AG04450 (cell line): ENCODE measurements around the gene ONECUT3. TPM values are rescaled to one million over a fixed set of nuclear protein-coding genes. Genes with fewer than 3 reads are reported as not detected.

Experiments used
- CTCF ChIA-PET: fragments of 300-600, 350-600 bp; formaldehyde crosslinking; extraction: SDS; loops from one replicate; lab custom pipeline; 2022; ENCODE audit warnings: antibody characterized with exemption, inconsistent platforms; lab: Charles Lee
- POLR2A ChIA-PET: fragments of 350-600 bp; formaldehyde crosslinking; extraction: SDS; loops from one replicate; lab custom pipeline; 2021; ENCODE audit warnings: antibody characterized with exemption, inconsistent platforms; lab: Yijun Ruan, JAX
- DNase-seq: peaks from one replicate; pipeline ENCODE4 v3.0.0-alpha.2; 2011; ENCODE audit warnings: low read depth, low spot score
- H3K27ac ChIP-seq: one replicate; pipeline ENCODE4 v1.5.1; 2012; ENCODE audit warnings: low read depth, low read length, control low read depth
- H3K27me3 ChIP-seq: one replicate; pipeline ENCODE4 v1.6.0; 2012; ENCODE audit warnings: low read length; ENCODE audit not compliant: control insufficient read depth, insufficient read depth
- H3K4me3 ChIP-seq: 2 replicates; pipeline ENCODE4 v1.5.1; 2011; ENCODE audit warnings: mild to moderate bottlenecking, low read depth, low read length, control low read depth
- H3K9me3 ChIP-seq: 2 replicates; pipeline ENCODE4 v1.5.1; 2012; ENCODE audit warnings: low read length; ENCODE audit not compliant: control insufficient read depth, insufficient read depth
- polyA plus RNA-seq: library from polyadenylated mRNA; depleted of rRNA; stranded (reverse); fragments of >200 nt; gene quantifications from 2 replicates; pipeline ENCODE4 v1.2.3, GENCODE V29; 2011
- TF ChIP-seq, protein P1 (sequence below): IDR thresholded peaks from 2 replicates; pipeline ENCODE4 v1.5.1; 2011; ENCODE audit warnings: low read depth, low read length, control low read depth, inconsistent platforms

ONECUT3 gene
- polyA plus RNA-seq, 1 experiment = not detected

DNA sequence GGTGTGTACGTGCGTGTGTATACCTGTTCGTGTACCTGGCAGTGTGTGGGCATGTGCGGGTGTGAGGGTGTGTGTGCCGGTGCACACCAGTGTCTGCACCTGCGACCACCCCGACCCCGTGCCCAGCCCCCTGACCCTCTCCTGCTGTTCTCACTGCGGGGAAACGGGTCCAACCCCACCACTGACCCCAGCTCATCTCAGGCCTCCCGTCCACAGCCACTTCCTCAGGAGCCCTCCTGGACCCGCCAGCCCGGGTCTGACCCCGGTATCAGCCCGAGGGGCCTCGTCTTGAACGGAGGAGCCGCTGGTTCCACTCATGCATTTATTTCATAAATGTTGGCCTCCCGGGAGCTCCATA lies 23.8 kb upstream of the ONECUT3 start:
- Histone ChIP-seq H3K9me3 (no peaks in the 10 kb centered on the region; the same call in 1 of the 2 replicates), H3K27me3 (peaks cover 22% of the 10 kb centered on the region), H3K27ac (no peak overlapping the region), H3K4me3 (no peak overlapping the region)
- TF ChIP-seq, protein P1, sequence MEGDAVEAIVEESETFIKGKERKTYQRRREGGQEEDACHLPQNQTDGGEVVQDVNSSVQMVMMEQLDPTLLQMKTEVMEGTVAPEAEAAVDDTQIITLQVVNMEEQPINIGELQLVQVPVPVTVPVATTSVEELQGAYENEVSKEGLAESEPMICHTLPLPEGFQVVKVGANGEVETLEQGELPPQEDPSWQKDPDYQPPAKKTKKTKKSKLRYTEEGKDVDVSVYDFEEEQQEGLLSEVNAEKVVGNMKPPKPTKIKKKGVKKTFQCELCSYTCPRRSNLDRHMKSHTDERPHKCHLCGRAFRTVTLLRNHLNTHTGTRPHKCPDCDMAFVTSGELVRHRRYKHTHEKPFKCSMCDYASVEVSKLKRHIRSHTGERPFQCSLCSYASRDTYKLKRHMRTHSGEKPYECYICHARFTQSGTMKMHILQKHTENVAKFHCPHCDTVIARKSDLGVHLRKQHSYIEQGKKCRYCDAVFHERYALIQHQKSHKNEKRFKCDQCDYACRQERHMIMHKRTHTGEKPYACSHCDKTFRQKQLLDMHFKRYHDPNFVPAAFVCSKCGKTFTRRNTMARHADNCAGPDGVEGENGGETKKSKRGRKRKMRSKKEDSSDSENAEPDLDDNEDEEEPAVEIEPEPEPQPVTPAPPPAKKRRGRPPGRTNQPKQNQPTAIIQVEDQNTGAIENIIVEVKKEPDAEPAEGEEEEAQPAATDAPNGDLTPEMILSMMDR = no peak
- CTCF ChIA-PET = no interaction called here
- POLR2A ChIA-PET = no interaction called here
- no peak for DNase-seq

- H3K27me3 ChIP-seq = peaks cover 28% of the 10 kb centered on the region
- TF ChIP-seq, protein P1 = no peak
- no peak overlapping the region for H3K4me3 ChIP-seq
- ChIA-PET POLR2A (no interaction called here), CTCF (no interaction called here)
- no peaks in the 10 kb centered on the region; the same call in 1 of the 2 replicates for H3K9me3 ChIP-seq
- DNase-seq = no peak
- H3K27ac ChIP-seq = no peak overlapping the region
Observed at GRCh38 chr19:1730157-1730556, 23.1 kb upstream of the ONECUT3 start.

DNA sequence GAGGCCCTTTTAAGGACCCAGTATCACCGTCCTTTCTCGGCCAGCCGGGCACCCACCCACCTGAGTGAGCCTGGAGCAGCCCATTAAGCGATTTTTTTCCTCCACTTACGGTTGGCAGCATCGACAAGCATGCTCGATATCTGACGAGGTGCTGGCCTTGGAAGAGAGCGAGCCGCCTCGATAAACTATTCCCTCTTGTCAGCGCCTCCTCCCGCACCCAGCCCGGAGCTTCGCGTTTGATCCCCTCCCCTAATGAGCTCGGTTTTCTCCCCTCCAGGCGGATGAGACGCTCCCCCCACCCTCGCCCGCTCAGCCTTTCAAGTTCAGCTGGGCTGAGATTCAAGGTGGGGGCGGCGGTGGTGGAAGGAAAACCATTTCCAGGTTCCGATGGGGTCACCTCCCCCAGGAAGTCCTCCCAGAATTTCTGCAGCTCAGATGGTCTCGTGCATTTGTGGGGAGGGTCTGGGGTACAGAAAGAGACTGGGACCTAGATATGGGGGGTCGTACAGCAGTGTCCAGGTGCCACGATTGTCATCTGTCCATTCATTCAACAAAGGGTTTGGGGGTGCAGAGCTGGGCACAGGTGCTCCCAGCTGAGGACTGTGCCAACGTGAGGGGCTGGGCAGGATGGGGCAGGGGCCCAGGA lies 18.9 kb upstream of the ONECUT3 start:
- Histone ChIP-seq H3K27me3 (peaks cover 41% of the 10 kb centered on the region), H3K9me3 (no peaks in the 10 kb centered on the region; the same call in 1 of the 2 replicates), H3K27ac (no peak overlapping the region), H3K4me3 (no peak overlapping the region)
- POLR2A ChIA-PET = no interaction called here
- TF ChIP-seq, protein P1 = no peak
- CTCF ChIA-PET = no interaction called here
- no peak for DNase-seq

DNA sequence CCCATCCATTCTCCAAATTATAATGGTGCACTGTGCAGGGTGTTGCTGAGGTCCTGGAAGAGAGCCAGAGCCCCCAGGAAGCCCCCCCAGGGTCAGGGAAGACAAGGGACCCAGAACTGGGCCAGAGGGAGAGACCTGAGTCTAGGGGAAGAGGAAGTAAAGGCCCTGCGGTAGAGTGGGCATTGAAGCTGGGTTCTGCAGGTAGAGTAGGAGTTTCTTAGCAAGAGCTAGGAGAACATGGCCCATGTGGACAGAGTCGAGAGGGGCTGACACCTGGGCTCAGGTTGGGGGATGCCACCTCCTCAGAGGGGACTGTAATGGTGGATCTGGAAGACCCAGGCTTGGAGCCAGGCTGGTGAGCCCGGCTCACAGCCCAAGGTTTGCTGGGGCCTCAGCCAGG lies 17.0 kb upstream of the ONECUT3 start:
- DNase-seq = no peak
- Histone ChIP-seq H3K27me3 (peaks cover 47% of the 10 kb centered on the region), H3K27ac (no peak overlapping the region), H3K9me3 (peaks cover 6% of the 10 kb centered on the region), H3K4me3 (no peak overlapping the region)
- POLR2A ChIA-PET = no interaction called here
- CTCF ChIA-PET = interaction anchor here (1.4 kb wide), 1 partner anchor 64 kb away, joined by 6 read pairs; no protein-coding TSS in a partner anchor
- TF ChIP-seq, protein P1 = no peak

DNA sequence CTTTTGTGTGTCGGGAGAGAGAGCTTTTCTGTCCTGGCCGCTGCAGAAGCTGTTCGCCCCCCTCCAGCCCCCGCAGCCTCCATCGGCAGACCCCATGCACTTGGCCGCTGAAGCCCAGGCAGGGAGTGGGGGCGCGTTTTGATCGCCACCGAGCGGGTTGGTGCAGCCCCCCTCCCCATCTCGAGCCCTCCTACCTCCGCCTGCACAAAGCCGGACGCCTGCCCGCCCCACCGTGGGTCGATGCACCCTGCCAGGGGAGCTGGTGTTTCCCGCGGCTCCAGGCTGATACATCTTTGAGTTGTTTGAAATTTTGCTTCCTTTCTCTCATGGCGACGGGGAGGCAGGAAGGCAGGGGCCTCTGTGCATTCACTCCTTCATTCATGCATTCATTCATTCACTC lies 16.4 kb upstream of the ONECUT3 start:
- DNase-seq = no peak
- Histone ChIP-seq H3K4me3 (no peak overlapping the region), H3K27me3 (peaks cover 47% of the 10 kb centered on the region), H3K9me3 (peaks cover 6% of the 10 kb centered on the region), H3K27ac (no peak overlapping the region)
- ChIA-PET CTCF (no interaction called here), POLR2A (interaction anchor here (0.6 kb wide), 1 partner anchor 24 kb away, joined by 10 read pairs; no protein-coding TSS in a partner anchor)
- TF ChIP-seq, protein P1 = no peak
